Calu3 (cell line): ENCODE measurements around the gene STIM2. TPM values are rescaled to one million over a fixed set of nuclear protein-coding genes. Genes with fewer than 3 reads are reported as not detected.

Source experiments
- BruUV-seq: library from RNA; stranded (reverse); fragments of 400-500 nt; replicated peaks from 2 replicates; lab custom pipeline; 2021; lab: Mats Ljungman, UMichigan
- CTCF ChIA-PET: fragments of 300-600 bp; sonication (Branson Sonifier 250); formaldehyde crosslinking; loops from one replicate; lab custom pipeline; 2022; ENCODE audit warnings: antibody characterized with exemption; lab: Charles Lee
- DNase-seq: peaks from one replicate; pipeline ENCODE4 v3.0.0; 2022
- H3K27ac Mint-ChIP-seq: one replicate; pipeline ENCODE4 v1.8.0; 2022; ENCODE audit warnings: mixed read lengths; ENCODE audit not compliant: unreplicated experiment
- H3K27me3 Mint-ChIP-seq: one replicate; pipeline ENCODE4 v1.8.0; 2022; ENCODE audit warnings: mixed read lengths; ENCODE audit not compliant: unreplicated experiment
- H3K36me3 Mint-ChIP-seq: one replicate; pipeline ENCODE4 v1.8.0; 2022; ENCODE audit warnings: mild to moderate bottlenecking, moderate library complexity, mixed read lengths; ENCODE audit not compliant: insufficient read depth, unreplicated experiment
- H3K4me1 Mint-ChIP-seq: one replicate; pipeline ENCODE4 v1.8.0; 2022; ENCODE audit warnings: mild to moderate bottlenecking, low read depth, mixed read lengths; ENCODE audit not compliant: unreplicated experiment
- H3K4me3 Mint-ChIP-seq: one replicate; pipeline ENCODE4 v1.8.0; 2022; ENCODE audit warnings: mild to moderate bottlenecking, low read depth, moderate library complexity, mixed read lengths; ENCODE audit not compliant: unreplicated experiment
- H3K9me3 Mint-ChIP-seq: one replicate; pipeline ENCODE4 v1.8.0; 2022; ENCODE audit warnings: low read depth, mixed read lengths; ENCODE audit not compliant: unreplicated experiment
- intact Hi-C: fragments of 100-400 bp; cut with micrococcal nuclease; formaldehyde crosslinking; loops from one replicate; pipeline ENCODE4 v1.10.0; 2022; ENCODE audit not compliant: unreplicated experiment
- total RNA-seq: library from RNA; stranded (reverse); gene quantifications from 2 replicates; pipeline ENCODE4 v1.2.3, GENCODE V29; 2022
- TF ChIP-seq, protein P1 (sequence below): fragments of 200-600 bp; IDR thresholded peaks from one replicate; pipeline ENCODE4 v1.8.0; 2022; ENCODE audit warnings: antibody characterized with exemption; ENCODE audit not compliant: unreplicated experiment

The STIM2 gene
- total RNA-seq, 1 experiment from 2014 or later, result 24.2 TPM

GRCh38 chr4:26837993-26838842 lies 22.4 kb upstream of the STIM2 start:
- intact Hi-C loops, result no loop called here
- H3K4me1 Mint-ChIP-seq, result no peaks in the 10 kb centered on the region
- H3K4me3 Mint-ChIP-seq, result no peak overlapping the region
- no peak overlapping the region for H3K27ac Mint-ChIP-seq
- H3K36me3 Mint-ChIP-seq, result no peaks in the 10 kb centered on the region
- no peak for DNase-seq
- no peaks in the 10 kb centered on the region for H3K27me3 Mint-ChIP-seq
- TF ChIP-seq, protein P1, sequence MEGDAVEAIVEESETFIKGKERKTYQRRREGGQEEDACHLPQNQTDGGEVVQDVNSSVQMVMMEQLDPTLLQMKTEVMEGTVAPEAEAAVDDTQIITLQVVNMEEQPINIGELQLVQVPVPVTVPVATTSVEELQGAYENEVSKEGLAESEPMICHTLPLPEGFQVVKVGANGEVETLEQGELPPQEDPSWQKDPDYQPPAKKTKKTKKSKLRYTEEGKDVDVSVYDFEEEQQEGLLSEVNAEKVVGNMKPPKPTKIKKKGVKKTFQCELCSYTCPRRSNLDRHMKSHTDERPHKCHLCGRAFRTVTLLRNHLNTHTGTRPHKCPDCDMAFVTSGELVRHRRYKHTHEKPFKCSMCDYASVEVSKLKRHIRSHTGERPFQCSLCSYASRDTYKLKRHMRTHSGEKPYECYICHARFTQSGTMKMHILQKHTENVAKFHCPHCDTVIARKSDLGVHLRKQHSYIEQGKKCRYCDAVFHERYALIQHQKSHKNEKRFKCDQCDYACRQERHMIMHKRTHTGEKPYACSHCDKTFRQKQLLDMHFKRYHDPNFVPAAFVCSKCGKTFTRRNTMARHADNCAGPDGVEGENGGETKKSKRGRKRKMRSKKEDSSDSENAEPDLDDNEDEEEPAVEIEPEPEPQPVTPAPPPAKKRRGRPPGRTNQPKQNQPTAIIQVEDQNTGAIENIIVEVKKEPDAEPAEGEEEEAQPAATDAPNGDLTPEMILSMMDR, result no peak
- H3K9me3 Mint-ChIP-seq, result no peaks in the 10 kb centered on the region
- CTCF ChIA-PET, result no interaction called here
- BruUV-seq, result no TSS peak

GRCh38 chr4:26839016-26839415 lies 21.6 kb upstream of the STIM2 start:
- intact Hi-C loops, result no loop called here
- no TSS peak for BruUV-seq
- DNase-seq, result no peak

GRCh38 chr4:26839534-26839951 lies 21.1 kb upstream of the STIM2 start:
- Mint-ChIP-seq H3K36me3 (no peaks in the 10 kb centered on the region), H3K27me3 (no peaks in the 10 kb centered on the region), H3K4me3 (no peak overlapping the region), H3K4me1 (no peaks in the 10 kb centered on the region), H3K9me3 (no peaks in the 10 kb centered on the region), H3K27ac (no peak overlapping the region)
- BruUV-seq, result no TSS peak
- DNase-seq, result no peak
- intact Hi-C loops, result no loop called here
- CTCF ChIA-PET, result no interaction called here
- TF ChIP-seq, protein P1, result no peak

More at GRCh38 chr4:26839016-26839415, 21.6 kb upstream of the STIM2 start:
- Mint-ChIP-seq H3K27me3 (no peaks in the 10 kb centered on the region), H3K9me3 (no peaks in the 10 kb centered on the region), H3K4me3 (no peak overlapping the region), H3K36me3 (no peaks in the 10 kb centered on the region), H3K27ac (no peak overlapping the region), H3K4me1 (no peaks in the 10 kb centered on the region)
- CTCF ChIA-PET, result no interaction called here
- TF ChIP-seq, protein P1, result no peak

GRCh38 chr4:26840786-26841185 lies 19.9 kb upstream of the STIM2 start:
- H3K36me3 Mint-ChIP-seq, result no peaks in the 10 kb centered on the region
- no peaks in the 10 kb centered on the region for H3K9me3 Mint-ChIP-seq
- no peak for DNase-seq
- H3K27ac Mint-ChIP-seq, result no peak overlapping the region
- TF ChIP-seq, protein P1, result no peak
- CTCF ChIA-PET, result no interaction called here
- intact Hi-C loops, result no loop called here
- no peaks in the 10 kb centered on the region for H3K27me3 Mint-ChIP-seq
- H3K4me1 Mint-ChIP-seq, result no peaks in the 10 kb centered on the region
- no peak overlapping the region for H3K4me3 Mint-ChIP-seq
- BruUV-seq, result no TSS peak
